ENCODE results near the gene CGB2. TPM values are rescaled to one million over a fixed set of nuclear protein-coding genes. Genes with fewer than 3 reads are reported as not detected.

Gene CGB2
- total RNA-seq, 1 donor from 2014 or later = not detected

Small RNAs within 50 kb of the gene (microRNA-seq; reads per million reads assigned to microRNA genes)
- gene MIR6798 = not detected

Other genes starting within 250 kb of the CGB2 start
- 38.0 TPM for gene BCAT2, start 220.9 kb upstream of the CGB2 start, total RNA-seq
- gene HSD17B14, start 195.4 kb upstream of the CGB2 start, total RNA-seq = 22.2 TPM
- 519 TPM for gene PLEKHA4, start 163.3 kb upstream of the CGB2 start, total RNA-seq
- gene PPP1R15A, start 159.5 kb upstream of the CGB2 start, total RNA-seq = 95.8 TPM
- gene TULP2, start 133.1 kb upstream of the CGB2 start, total RNA-seq = 1.1 TPM
- gene NUCB1, start 131.6 kb upstream of the CGB2 start, total RNA-seq = 262 TPM
- 1.1 TPM for gene DHDH, start 98.2 kb upstream of the CGB2 start, total RNA-seq
- gene BAX, start 77.0 kb upstream of the CGB2 start, total RNA-seq = 48.0 TPM
- 3,094 TPM for gene FTL, start 66.6 kb upstream of the CGB2 start, total RNA-seq
- 42.0 TPM for gene GYS1, start 38.6 kb upstream of the CGB2 start, total RNA-seq
- gene RUVBL2, start 38.0 kb upstream of the CGB2 start, total RNA-seq = 29.9 TPM
- gene LHB, start 14.8 kb upstream of the CGB2 start, total RNA-seq = not detected
- gene CGB3, start 7.6 kb upstream of the CGB2 start, total RNA-seq = not detected
- gene CGB1, start 5.0 kb downstream of the CGB2 start, total RNA-seq = not detected
- not detected for gene CGB5, start 12.0 kb downstream of the CGB2 start, total RNA-seq
- not detected for gene CGB8, start 17.2 kb downstream of the CGB2 start, total RNA-seq
- gene CGB7, start 25.9 kb downstream of the CGB2 start, total RNA-seq = not detected
- gene NTF4, start 32.9 kb downstream of the CGB2 start, total RNA-seq = not detected
- not detected for gene KCNA7, start 40.8 kb downstream of the CGB2 start, total RNA-seq
- gene SNRNP70, start 53.6 kb downstream of the CGB2 start, total RNA-seq = 299 TPM
- gene LIN7B, start 82.5 kb downstream of the CGB2 start, total RNA-seq = 9.8 TPM
- 0.67 TPM for gene C19orf73, start 87.3 kb downstream of the CGB2 start, total RNA-seq
- gene PPFIA3, start 87.7 kb downstream of the CGB2 start, total RNA-seq = 6.3 TPM
- 5.1 TPM for gene HRC, start 123.5 kb downstream of the CGB2 start, total RNA-seq
- 32.5 TPM for gene TRPM4, start 125.9 kb downstream of the CGB2 start, total RNA-seq

All from sciatic nerve (tissue), 1 donor.